Endothelial cell of umbilical vein (primary cell): Measurements from ENCODE around the gene PNKD. TPM values are rescaled to one million over a fixed set of nuclear protein-coding genes. Genes with fewer than 3 reads are reported as not detected.

Source experiments
- BruUV-seq: library from RNA; stranded (reverse); fragments of 400-500 nt; replicated peaks from 2 replicates; lab custom pipeline; 2021; lab: Mats Ljungman, UMichigan
- CTCF ChIA-PET: fragments of 300-600, 350-600 bp; sonication (Branson Sonifier 250); formaldehyde crosslinking; loops from one replicate; lab custom pipeline; 2021; ENCODE audit warnings: antibody characterized with exemption, inconsistent platforms; lab: Charles Lee
- POLR2A ChIA-PET: fragments of 300-600, 350-600 bp; sonication (Branson Sonifier 250); formaldehyde crosslinking; loops from one replicate; lab custom pipeline; 2021; ENCODE audit warnings: antibody characterized with exemption, inconsistent platforms; lab: Charles Lee
- DNase-seq: peaks from one replicate; pipeline ENCODE4 v3.0.0-alpha.2; 2011; ENCODE audit warnings: low read depth, low spot score
- FAIRE-seq: peaks from 2 replicates; lab custom pipeline; 2011; peaks lifted over from hg19 to GRCh38; lab: Jason Lieb, UNC
- H2AFZ ChIP-seq: 2 replicates; pipeline ENCODE4 v1.6.0; 2012; ENCODE audit warnings: low read depth, low read length, control low read depth, inconsistent platforms
- H3K27ac ChIP-seq: 2 replicates; pipeline ENCODE4 v1.5.1; 2011; ENCODE audit warnings: low read depth, mild to moderate bottlenecking, control low read depth, low read length, moderate library complexity; ENCODE audit not compliant: insufficient read depth
- H3K27me3 ChIP-seq, 2 experiments: 2 replicates each; pipeline versions ENCODE4 v1.6.0 to v1.6.1; 2011; ENCODE audit warnings: low read length in 2 of 2, mixed read lengths in 1 of 2; ENCODE audit not compliant: control insufficient read depth in 2 of 2, insufficient read depth in 2 of 2
- H3K36me3 ChIP-seq, 2 experiments: 2 replicates in 1 of 2; 3 replicates in 1 of 2; pipeline ENCODE4 v1.5.1; 2011; ENCODE audit warnings: low read length in 2 of 2, mild to moderate bottlenecking in 1 of 2, moderate library complexity in 1 of 2; ENCODE audit not compliant: control insufficient read depth in 2 of 2, insufficient read depth in 2 of 2; ENCODE audit errors: extremely low read depth in 1 of 2
- H3K4me1 ChIP-seq: 3 replicates; pipeline ENCODE4 v1.5.1; 2011; ENCODE audit warnings: mild to moderate bottlenecking, low read length; ENCODE audit not compliant: control insufficient read depth, insufficient read depth; ENCODE audit errors: extremely low read depth
- H3K4me2 ChIP-seq: 2 replicates; pipeline ENCODE4 v1.6.1; 2011; ENCODE audit warnings: low read length, control low read depth, mixed read lengths; ENCODE audit not compliant: insufficient read depth
- H3K4me3 ChIP-seq, 3 experiments: fragments of 200-600 bp in 1 of 3; sonication (generic), shearing (Covaris generic) in 1 of 3; replicated peaks in 1 of 3; 2 replicates each; pipeline ENCODE4 v1.5.1; 2011 to 2016; ENCODE audit warnings: control low read depth in 3 of 3, low read length in 3 of 3, mild to moderate bottlenecking in 2 of 3, inconsistent platforms in 1 of 3, low read depth in 1 of 3, moderate library complexity in 1 of 3; ENCODE audit not compliant: insufficient read depth in 1 of 3
- H3K79me2 ChIP-seq: 2 replicates; pipeline ENCODE4 v1.6.0; 2012; ENCODE audit warnings: low read length, inconsistent platforms; ENCODE audit not compliant: control insufficient read depth, insufficient read depth
- H3K9ac ChIP-seq: replicated peaks from 2 replicates; pipeline ENCODE3; 2011; ENCODE audit warnings: low read length, control low read depth; ENCODE audit not compliant: insufficient read depth; ENCODE audit errors: extremely low read depth
- H3K9me1 ChIP-seq: replicated peaks from 3 replicates; pipeline ENCODE4 v1.6.0; 2011; ENCODE audit warnings: mild to moderate bottlenecking, low read length; ENCODE audit not compliant: control insufficient read depth, insufficient read depth; ENCODE audit errors: extremely low read depth
- H3K9me3 ChIP-seq: replicated peaks from 2 replicates; pipeline ENCODE4 v1.5.1; 2012; ENCODE audit warnings: low read length, inconsistent platforms; ENCODE audit not compliant: control insufficient read depth, insufficient read depth
- H4K20me1 ChIP-seq: replicated peaks from 2 replicates; pipeline ENCODE3; 2011; ENCODE audit warnings: mild to moderate bottlenecking, low read length; ENCODE audit not compliant: control insufficient read depth, insufficient read depth; ENCODE audit errors: extremely low read depth
- CTCF ChIP-seq, 2 donors: IDR thresholded peaks; 1 replicate in 1 of 2; 2 replicates in 1 of 2; pipeline ENCODE4 v1.5.1; 2011; ENCODE audit warnings: low read length in 2 of 2, mild to moderate bottlenecking in 2 of 2, moderate library complexity in 2 of 2, control low read depth in 1 of 2, inconsistent platforms in 1 of 2, low read depth in 1 of 2; ENCODE audit not compliant: insufficient read depth in 1 of 2; ENCODE audit errors: extremely low read depth in 1 of 2
- EZH2 ChIP-seq: IDR thresholded peaks from 2 replicates; pipeline ENCODE4 v1.6.1; 2012; ENCODE audit warnings: borderline replicate concordance, low read depth, mild to moderate bottlenecking, moderate library complexity, low read length, inconsistent platforms; ENCODE audit not compliant: severe bottlenecking
- FOS ChIP-seq: IDR thresholded peaks from 2 replicates; pipeline ENCODE4 v1.6.1; 2011; ENCODE audit warnings: mild to moderate bottlenecking, low read length, moderate library complexity, borderline replicate concordance; ENCODE audit not compliant: insufficient read depth
- GATA2 ChIP-seq: IDR thresholded peaks from 2 replicates; pipeline ENCODE4 v1.7.0; 2011; ENCODE audit warnings: low read depth, mild to moderate bottlenecking, moderate library complexity, mixed read lengths, low read length; ENCODE audit not compliant: insufficient read length, insufficient read depth
- JUN ChIP-seq: IDR thresholded peaks from 2 replicates; pipeline ENCODE4 v1.6.1; 2011; ENCODE audit warnings: borderline replicate concordance, low read depth; ENCODE audit not compliant: insufficient read length, insufficient read depth
- MAX ChIP-seq: IDR thresholded peaks from 2 replicates; pipeline ENCODE4 v1.6.1; 2011; ENCODE audit not compliant: insufficient read depth, insufficient read length
- MYC ChIP-seq: IDR thresholded peaks from one replicate; pipeline ENCODE4 v1.6.1; 2011; ENCODE audit warnings: mild to moderate bottlenecking, low read depth, low read length
- POLR2A ChIP-seq: IDR thresholded peaks from 2 replicates; pipeline ENCODE4 v1.6.1; 2012; ENCODE audit warnings: low read depth, mild to moderate bottlenecking, control low read depth, low read length
- POLR2AphosphoS5 ChIP-seq: IDR thresholded peaks from 2 replicates; pipeline ENCODE4 v1.6.1; 2012; ENCODE audit warnings: low read depth, mild to moderate bottlenecking, control low read depth, low read length, moderate library complexity; ENCODE audit not compliant: insufficient read depth
- dilution Hi-C: fragments of 300-500 bp; cut with MboI; formaldehyde crosslinking; loops from one replicate; pipeline ENCODE4 v1.15.0; 2019; ENCODE audit warnings: low sequenced_read_pairs; ENCODE audit not compliant: extremely low pct_ligation_motif_present
- intact Hi-C: fragments of 100-400 bp; cut with micrococcal nuclease; formaldehyde crosslinking; loops from one replicate; pipeline ENCODE4 v1.10.0; 2022
- polyA plus RNA-seq, 4 experiments: library from polyadenylated mRNA; depleted of rRNA in 3 of 4; stranded (reverse) in 3 of 4; unstranded in 1 of 4; fragments of >200 nt; gene quantifications; 2 replicates each; pipeline versions ENCODE4 v1.2.1 to v1.2.3, GENCODE V29; 2011 to 2012; ENCODE audit warnings: missing spikeins in 1 of 4
- total RNA-seq: library from RNA; stranded (reverse); gene quantifications from 2 replicates; pipeline ENCODE4 v1.2.3, GENCODE V29; 2021

PNKD gene
- total and polyA plus RNA-seq, 2 donors (not counting 3 experiments of a cell fraction or from before 2014, with no cell fraction given): 56.1 to 88.3 TPM

GRCh38 chr2:218315397-218315796, 45.1 kb downstream of the PNKD start:
- dilution Hi-C loops (no loop called here), intact Hi-C loops (no loop called here)
- no peak overlapping the region for H3K27ac ChIP-seq
- H3K4me2 ChIP-seq: no peak overlapping the region
- BruUV-seq: no TSS peak
- peaks cover 13% of the 10 kb centered on the region for H3K4me1 ChIP-seq
- H3K9ac ChIP-seq: no peak overlapping the region
- POLR2A ChIA-PET: no interaction called here
- FAIRE-seq: no peak
- no peak for TF ChIP-seq MYC
- TF ChIP-seq JUN: no peak
- TF ChIP-seq EZH2: no peak
- no peak for TF ChIP-seq FOS
- no peak for TF ChIP-seq POLR2AphosphoS5
- TF ChIP-seq GATA2: no peak
- no peak for TF ChIP-seq POLR2A
- TF ChIP-seq MAX: no peak
- TF ChIP-seq CTCF (IDR thresholded peaks at IDR 0.05; ENCODE audit: extremely low read depth in 1 of 2, insufficient read depth in 1 of 2, low read depth in 1 of 2, low read length in 2 of 2): no peak
- DNase-seq: no peak
- H3K27me3 ChIP-seq: no peaks in the 10 kb centered on the region
- CTCF ChIA-PET: interaction anchor here (0.9 to 1.9 kb wide), 2 partner anchors 13 to 81 kb away, joined by 3 to 7 read pairs; no protein-coding TSS in a partner anchor
- H3K36me3 ChIP-seq: no peaks in the 10 kb centered on the region
- no peaks in the 10 kb centered on the region for H4K20me1 ChIP-seq
- H3K4me3 ChIP-seq: no peak overlapping the region
- H3K79me2 ChIP-seq: no peaks in the 10 kb centered on the region
- no peak overlapping the region for H2AFZ ChIP-seq
- H3K9me1 ChIP-seq: no peaks in the 10 kb centered on the region
- H3K9me3 ChIP-seq: no peaks in the 10 kb centered on the region
